ENCODE measurements around the gene FARP1.
"Not testable (repeated sequence)": the region's sequence is repeated elsewhere in the genome, so short reads cannot be mapped to it uniquely, and the experiment has no call there.

The FARP1 gene

DNA sequence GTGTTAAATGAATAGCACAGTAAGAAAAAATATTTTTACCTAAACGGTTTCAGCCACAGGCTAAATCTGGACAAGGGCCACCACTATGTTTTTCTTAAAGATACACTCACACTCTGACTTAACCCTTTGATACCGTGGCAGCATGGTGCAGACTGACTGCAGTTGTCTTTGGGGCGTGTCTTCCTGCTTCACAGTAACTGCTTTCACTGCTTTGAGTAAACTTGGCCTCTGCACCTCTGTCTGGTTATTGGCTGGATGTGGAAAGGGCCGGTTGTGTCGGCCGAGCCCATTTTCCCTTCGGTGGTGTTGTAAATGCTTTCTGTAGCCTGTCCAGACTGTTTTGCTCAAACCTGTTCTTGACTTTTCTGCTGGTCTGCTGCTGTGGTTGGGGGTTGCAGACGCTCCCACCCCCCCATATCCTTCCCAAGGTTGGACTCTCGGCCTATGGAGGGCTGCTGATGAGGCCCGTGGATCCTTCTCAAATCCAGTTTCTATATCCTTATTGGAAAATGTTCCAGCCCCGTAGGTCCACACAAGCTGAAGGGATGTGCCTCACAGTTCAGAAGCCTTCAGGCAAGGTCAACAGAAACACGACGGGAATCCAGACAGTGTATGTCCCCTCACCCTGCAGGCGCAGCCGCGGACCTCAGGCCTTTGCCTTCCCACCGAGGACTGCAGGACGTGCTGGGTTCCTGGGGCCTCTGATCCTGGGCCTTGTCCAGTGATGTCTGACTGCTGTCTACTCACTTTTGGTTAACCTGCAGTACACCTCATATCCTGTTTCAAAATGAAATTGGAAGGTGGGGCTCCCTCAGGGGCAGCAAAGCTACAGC, 124.4 kb downstream of the FARP1 start:
- TF ChIP-seq, protein P1, sequence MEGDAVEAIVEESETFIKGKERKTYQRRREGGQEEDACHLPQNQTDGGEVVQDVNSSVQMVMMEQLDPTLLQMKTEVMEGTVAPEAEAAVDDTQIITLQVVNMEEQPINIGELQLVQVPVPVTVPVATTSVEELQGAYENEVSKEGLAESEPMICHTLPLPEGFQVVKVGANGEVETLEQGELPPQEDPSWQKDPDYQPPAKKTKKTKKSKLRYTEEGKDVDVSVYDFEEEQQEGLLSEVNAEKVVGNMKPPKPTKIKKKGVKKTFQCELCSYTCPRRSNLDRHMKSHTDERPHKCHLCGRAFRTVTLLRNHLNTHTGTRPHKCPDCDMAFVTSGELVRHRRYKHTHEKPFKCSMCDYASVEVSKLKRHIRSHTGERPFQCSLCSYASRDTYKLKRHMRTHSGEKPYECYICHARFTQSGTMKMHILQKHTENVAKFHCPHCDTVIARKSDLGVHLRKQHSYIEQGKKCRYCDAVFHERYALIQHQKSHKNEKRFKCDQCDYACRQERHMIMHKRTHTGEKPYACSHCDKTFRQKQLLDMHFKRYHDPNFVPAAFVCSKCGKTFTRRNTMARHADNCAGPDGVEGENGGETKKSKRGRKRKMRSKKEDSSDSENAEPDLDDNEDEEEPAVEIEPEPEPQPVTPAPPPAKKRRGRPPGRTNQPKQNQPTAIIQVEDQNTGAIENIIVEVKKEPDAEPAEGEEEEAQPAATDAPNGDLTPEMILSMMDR (IDR thresholded peaks at IDR 0.05; ENCODE audit: insufficient read depth, low read length, missing control alignments): no peak
- no peak for DNase-seq (ENCODE audit: low read depth, low spot score)
- ChIA-PET CTCF (interaction anchor here (1.2 kb wide), 1 partner anchor 13 kb away, joined by 3 read pairs; no protein-coding TSS in a partner anchor), POLR2A (no interaction called here)
- no peak overlapping the region for H3K4me3 ChIP-seq (ENCODE audit: low read depth, low read length)

GRCh38 chr13:98269386-98269785, 126.5 kb downstream of the FARP1 start:
- H3K4me3 ChIP-seq (ENCODE audit: low read depth, low read length): no peak overlapping the region
- POLR2A ChIA-PET: no interaction called here
- CTCF ChIA-PET: interaction anchor here (0.9 kb wide), 1 partner anchor 404 kb away, joined by 3 read pairs; no protein-coding TSS in a partner anchor
- TF ChIP-seq, protein P1 (IDR thresholded peaks at IDR 0.05; ENCODE audit: insufficient read depth, low read length, missing control alignments): no peak
- no peak for DNase-seq (ENCODE audit: low read depth, low spot score)

DNA sequence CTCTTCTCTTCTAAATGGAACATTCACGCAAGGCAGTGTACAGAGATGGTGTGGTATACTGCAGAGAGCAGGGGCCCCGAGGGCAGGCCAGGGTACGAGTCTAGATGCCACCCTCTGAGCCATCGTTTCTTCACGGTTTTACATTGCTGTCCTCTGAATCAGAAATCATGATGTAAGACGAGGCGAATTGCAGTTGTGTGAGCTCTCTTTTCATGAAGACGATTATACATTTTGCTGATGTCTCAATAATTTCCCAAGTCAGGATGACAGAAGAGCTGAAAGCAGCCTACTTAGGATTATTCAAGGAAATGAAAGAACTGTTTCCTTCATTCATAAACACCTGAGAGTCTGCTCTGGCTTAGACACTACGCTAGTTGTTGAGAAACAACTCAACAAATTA, 127.9 kb downstream of the FARP1 start:
- CTCF ChIA-PET: interaction anchor here (1.2 kb wide), 1 partner anchor 9 kb away, joined by 5 read pairs; no protein-coding TSS in a partner anchor
- DNase-seq (ENCODE audit: low read depth, low spot score): no peak
- no peak overlapping the region for H3K4me3 ChIP-seq (ENCODE audit: low read depth, low read length)
- TF ChIP-seq, protein P1 (IDR thresholded peaks at IDR 0.05; ENCODE audit: insufficient read depth, low read length, missing control alignments): no peak
- POLR2A ChIA-PET: no interaction called here

DNA sequence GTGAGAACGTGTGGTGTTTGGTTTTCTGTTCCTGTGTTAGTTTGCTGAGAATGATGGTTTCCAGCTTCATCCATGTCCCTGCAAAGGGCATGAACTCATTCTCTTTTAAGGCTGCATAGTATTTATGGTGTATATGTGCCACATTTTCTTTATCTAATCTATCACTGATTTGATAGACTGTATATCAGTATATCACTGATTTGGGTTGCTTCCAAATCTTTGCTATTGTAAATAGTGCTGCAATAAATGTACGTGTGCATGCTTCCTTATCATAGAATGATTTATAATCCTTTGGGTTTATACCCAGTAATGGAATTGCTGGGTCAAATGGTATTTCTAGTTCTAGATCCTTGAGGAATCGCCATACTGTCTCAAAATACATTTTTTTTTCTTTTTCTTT, 128.8 kb downstream of the FARP1 start:
- H3K4me3 ChIP-seq (ENCODE audit: low read depth, low read length); POLR2A ChIA-PET; CTCF ChIA-PET; DNase-seq (ENCODE audit: low read depth, low spot score): not testable (repeated sequence)

DNA sequence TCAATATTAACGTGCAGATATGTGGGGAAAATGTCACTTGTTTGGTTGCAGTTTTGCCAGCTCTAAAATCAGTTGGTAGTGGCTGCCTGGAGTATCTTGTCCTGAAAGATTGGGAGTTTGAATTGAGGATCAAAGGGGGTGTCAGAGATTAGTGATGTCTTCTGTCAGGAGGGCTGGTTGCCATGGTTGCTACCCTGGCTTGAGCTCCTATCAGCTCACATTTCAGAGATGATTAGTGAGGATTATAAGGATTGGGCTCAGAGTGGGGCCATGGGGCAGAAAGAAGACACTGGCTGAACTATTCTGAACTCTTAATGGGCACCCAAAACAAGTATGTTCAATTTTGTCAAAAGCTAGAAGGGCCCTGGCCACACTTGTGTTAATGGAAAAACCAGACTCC, 129.7 kb downstream of the FARP1 start:
- ChIA-PET POLR2A (no interaction called here), CTCF (interaction anchor here (1.4 kb wide), 1 partner anchor 11 kb away, joined by 4 read pairs; no protein-coding TSS in a partner anchor)
- no peak for DNase-seq (ENCODE audit: low read depth, low spot score)
- no peak overlapping the region for H3K4me3 ChIP-seq (ENCODE audit: low read depth, low read length)
- TF ChIP-seq, protein P1 (IDR thresholded peaks at IDR 0.05; ENCODE audit: insufficient read depth, low read length, missing control alignments): no peak

GRCh38 chr13:98273067-98273823, 130.4 kb downstream of the FARP1 start:
- DNase-seq (ENCODE audit: low read depth, low spot score): no peak
- ChIA-PET POLR2A (interaction anchor here (0.6 kb wide), 1 partner anchor 12 kb away, joined by 3 read pairs; no protein-coding TSS in a partner anchor), CTCF (interaction anchor here (1.4 kb wide), 1 partner anchor 10 kb away, joined by 4 read pairs; no protein-coding TSS in a partner anchor)
- TF ChIP-seq, protein P1 (IDR thresholded peaks at IDR 0.05; ENCODE audit: insufficient read depth, low read length, missing control alignments): no peak
- no peak overlapping the region for H3K4me3 ChIP-seq (ENCODE audit: low read depth, low read length)

Measured in AG04449 (cell line).